ENCODE data around the gene HAGHL. TPM values are rescaled to one million over a fixed set of nuclear protein-coding genes. Genes with fewer than 3 reads are reported as not detected.

Gene HAGHL
- polyA plus RNA-seq, 1 donor = 9.1 TPM

DNA sequence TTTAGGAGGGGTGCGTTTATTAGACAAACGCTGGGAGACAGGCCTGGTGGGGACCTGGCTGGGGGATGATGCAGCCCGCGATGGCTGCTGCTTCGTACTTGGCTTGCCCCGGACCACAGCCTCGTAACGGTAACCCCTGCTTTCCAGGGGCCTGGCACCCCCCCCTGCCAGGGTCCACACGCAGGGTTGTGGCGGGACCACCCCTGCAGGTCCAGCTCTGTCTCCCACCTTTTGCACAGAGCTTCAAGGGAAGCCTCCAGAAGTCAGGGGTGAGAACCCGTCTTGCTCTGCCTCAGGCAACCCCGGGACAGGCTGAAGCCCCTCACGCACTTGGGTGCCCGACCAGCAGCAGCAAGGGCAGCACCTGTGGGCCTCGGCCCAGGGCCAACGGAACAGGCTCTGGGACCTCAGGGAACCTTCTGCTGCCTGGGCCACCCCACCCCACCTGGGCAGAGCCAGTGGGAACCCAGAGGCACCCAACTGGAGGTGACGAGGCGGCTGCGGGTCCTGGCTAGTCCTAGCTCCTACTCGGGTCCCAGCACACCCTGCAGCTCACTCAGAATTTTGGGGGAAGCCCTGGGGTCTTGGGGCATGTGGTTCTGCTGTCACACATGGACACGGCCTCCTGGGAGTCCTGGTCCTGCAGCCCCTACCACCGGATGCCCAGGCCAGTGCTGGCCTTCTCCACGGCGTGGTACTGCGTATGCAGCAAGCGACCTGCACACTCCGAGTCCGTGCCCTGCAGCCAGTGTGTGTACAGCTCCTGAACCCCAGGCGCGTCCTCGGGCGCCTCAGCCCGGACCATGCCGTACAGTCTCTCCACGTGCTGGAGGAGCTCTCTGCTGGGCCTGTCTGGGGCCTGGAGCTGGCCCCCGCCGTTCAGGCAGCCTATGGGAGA, 3.1 kb downstream of the HAGHL start:
- peaks cover 14% of the 10 kb centered on the region for H3K4me1 ChIP-seq (ENCODE audit: control insufficient read depth, insufficient read depth, low read length)
- DNase-seq = no peak
- H3K36me3 ChIP-seq (ENCODE audit: control insufficient read depth, insufficient read depth, low read length) = peaks cover 46% of the 10 kb centered on the region
- H3K27ac ChIP-seq (ENCODE audit: low read length) = no peak overlapping the region
- H3K9me3 ChIP-seq (ENCODE audit: control insufficient read depth, low read depth, low read length) = peaks cover 7% of the 10 kb centered on the region
- H3K27me3 ChIP-seq (ENCODE audit: control insufficient read depth, insufficient read depth, low read length) = peaks cover 21% of the 10 kb centered on the region
- H3K4me3 ChIP-seq (ENCODE audit: low read length) = no peak overlapping the region
- no CpG with 5 or more reads among the region's 37 CpGs for WGBS (ENCODE audit: insufficient coverage, low lambda C conversion rate)

DNA sequence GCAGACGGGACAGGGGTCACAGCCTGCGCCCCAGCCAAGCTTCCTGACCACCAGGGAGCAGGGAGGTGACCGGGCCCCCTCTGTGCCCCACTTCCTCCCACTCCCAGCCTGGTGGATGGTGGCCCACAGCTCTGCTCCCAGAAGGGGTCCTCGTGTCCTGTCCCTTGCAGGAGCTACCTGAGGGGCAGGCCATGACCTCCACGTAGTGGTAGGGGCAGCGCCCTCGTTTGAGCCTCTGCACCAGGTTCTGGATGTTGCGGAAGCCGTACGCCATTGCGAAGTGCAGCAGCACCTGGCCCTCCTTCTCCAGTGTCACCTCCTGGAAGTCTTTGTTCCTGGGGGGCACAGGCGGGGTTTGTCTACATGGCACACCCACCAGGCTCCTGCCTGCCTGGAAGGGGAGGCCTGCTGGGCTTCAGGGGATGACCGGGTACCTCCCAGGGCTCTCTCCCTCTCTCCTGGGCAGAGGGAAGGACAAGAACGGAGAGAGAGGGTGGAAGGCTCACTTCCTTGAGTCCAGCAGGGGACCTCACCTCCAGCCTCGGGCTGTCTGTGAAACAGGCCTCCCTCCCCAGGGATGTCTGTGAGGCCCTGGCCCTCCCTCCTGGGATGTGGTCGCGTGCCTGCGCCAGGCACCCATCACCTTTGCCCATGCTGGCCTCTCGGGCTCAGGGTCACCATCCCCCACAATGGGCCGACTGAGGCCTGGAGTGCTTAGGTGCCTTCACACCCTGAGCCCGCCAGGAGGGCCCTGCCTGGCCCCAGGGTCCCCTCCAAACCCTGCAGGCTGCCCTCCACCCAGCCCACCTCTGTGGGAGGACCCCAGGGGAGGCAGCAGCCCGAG, 4.0 kb downstream of the HAGHL start:
- no CpG with 5 or more reads among the region's 22 CpGs for WGBS (ENCODE audit: insufficient coverage, low lambda C conversion rate)
- Histone ChIP-seq H3K36me3 (ENCODE audit: control insufficient read depth, insufficient read depth, low read length) (peaks cover 53% of the 10 kb centered on the region), H3K4me3 (ENCODE audit: low read length) (no peak overlapping the region)

DNA sequence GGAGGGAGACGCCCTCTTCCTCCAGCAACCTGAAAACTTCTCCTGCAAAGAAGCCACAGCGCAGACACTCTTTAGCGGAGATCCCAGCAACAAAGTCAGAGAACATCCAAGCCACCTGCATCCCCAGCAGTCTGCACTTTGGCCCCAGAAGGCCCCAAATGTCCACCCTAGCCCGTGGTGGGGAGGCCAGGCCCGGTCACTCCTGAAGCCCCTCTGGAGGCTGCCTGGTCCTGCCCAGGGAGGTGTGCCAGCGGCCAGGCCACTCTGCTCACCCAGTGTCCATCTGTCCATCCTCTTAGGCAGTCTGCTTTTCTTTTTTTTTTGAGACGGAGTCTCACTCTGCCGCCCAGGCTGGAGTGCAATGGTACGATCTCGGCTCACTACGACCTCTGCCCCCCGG, 5.4 kb downstream of the HAGHL start:
- Histone ChIP-seq H3K4me3 (ENCODE audit: low read length) (no peak overlapping the region), H3K4me1 (ENCODE audit: control insufficient read depth, insufficient read depth, low read length) (peaks cover 8% of the 10 kb centered on the region), H3K27me3 (ENCODE audit: control insufficient read depth, insufficient read depth, low read length) (peaks cover 6% of the 10 kb centered on the region), H3K9me3 (ENCODE audit: control insufficient read depth, low read depth, low read length) (peaks cover 3% of the 10 kb centered on the region), H3K27ac (ENCODE audit: low read length) (no peak overlapping the region), H3K36me3 (ENCODE audit: control insufficient read depth, insufficient read depth, low read length) (peaks cover 67% of the 10 kb centered on the region)
- no peak for DNase-seq
- WGBS (ENCODE audit: insufficient coverage, low lambda C conversion rate) = no CpG with 5 or more reads among the region's 12 CpGs

More for the DNA sequence above, 4.0 kb downstream of the HAGHL start:
- H3K9me3 ChIP-seq (ENCODE audit: control insufficient read depth, low read depth, low read length) = peaks cover 7% of the 10 kb centered on the region
- DNase-seq = no peak
- H3K27me3 ChIP-seq (ENCODE audit: control insufficient read depth, insufficient read depth, low read length) = peaks cover 17% of the 10 kb centered on the region
- H3K27ac ChIP-seq (ENCODE audit: low read length) = no peak overlapping the region
- peaks cover 14% of the 10 kb centered on the region for H3K4me1 ChIP-seq (ENCODE audit: control insufficient read depth, insufficient read depth, low read length)

DNA sequence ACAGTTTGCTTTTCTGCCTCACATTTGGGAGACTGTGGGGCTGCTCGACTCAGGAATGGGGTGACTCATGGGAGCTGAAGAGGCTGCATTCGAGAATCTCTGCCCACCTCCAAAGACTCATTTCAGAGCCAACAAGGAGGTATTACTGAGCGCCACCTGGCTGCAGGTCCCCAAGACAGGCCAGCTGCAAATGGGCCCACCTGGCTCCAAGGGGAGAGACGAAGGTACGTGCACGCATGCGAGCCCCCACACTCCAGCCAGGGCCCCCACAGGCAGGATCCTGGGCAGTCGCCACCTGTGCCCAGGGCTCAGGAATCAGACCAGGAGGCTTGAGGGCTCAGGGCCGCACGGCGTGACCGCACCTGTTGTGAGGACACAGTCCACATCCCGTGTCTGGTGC, 6.0 kb downstream of the HAGHL start:
- WGBS (ENCODE audit: insufficient coverage, low lambda C conversion rate) = no CpG with 5 or more reads among the region's 13 CpGs
- H3K27ac ChIP-seq (ENCODE audit: low read length) = no peak overlapping the region
- peaks cover 73% of the 10 kb centered on the region for H3K36me3 ChIP-seq (ENCODE audit: control insufficient read depth, insufficient read depth, low read length)
- H3K4me1 ChIP-seq (ENCODE audit: control insufficient read depth, insufficient read depth, low read length) = peaks cover 3% of the 10 kb centered on the region
- H3K27me3 ChIP-seq (ENCODE audit: control insufficient read depth, insufficient read depth, low read length) = peaks cover 3% of the 10 kb centered on the region
- no peak overlapping the region for H3K4me3 ChIP-seq (ENCODE audit: low read length)
- no peak for DNase-seq
- H3K9me3 ChIP-seq (ENCODE audit: control insufficient read depth, low read depth, low read length) = no peaks in the 10 kb centered on the region

DNA sequence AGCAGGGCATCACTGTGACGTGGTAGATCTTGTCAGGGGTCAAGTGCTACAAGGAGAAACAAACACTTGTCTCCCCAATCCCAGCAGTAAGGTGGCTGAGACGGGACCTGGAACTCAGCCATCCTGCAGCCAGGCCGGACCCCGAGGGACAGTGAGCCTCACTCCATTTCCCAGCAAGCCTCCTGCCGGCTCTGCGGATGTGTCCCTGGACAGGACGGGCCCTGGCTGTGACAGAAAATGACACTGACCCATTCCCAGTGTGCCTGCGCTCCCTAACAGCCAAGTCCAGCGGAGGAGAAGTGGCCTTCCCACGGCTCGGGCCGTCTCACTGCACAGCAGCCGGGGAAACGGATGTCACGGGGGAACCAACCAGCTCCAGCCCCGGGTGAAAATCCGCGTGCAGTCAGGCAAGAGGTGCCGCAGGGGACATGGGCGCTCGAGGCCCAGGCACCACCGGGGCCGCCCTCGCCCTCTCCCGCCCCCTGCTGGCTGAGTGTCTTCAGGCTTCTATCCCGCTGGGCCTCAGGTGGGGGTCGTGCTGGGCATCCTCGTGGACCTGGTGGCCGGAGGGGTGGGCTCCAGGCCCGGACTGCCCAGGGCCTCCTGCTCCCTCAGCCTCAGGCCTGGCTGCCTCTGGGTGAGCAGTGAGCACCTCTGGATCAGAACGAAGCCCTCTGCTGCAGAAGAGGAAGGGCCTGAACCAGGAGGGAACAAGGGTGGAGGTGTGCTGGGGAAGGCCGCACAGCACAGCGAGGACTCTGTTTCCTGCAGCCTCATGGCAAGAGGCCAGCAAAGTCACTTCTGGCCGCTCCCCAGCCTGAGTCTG, 6.7 kb downstream of the HAGHL start:
- Histone ChIP-seq H3K27ac (ENCODE audit: low read length) (no peak overlapping the region), H3K4me1 (ENCODE audit: control insufficient read depth, insufficient read depth, low read length) (peaks cover under 1% of the 10 kb centered on the region), H3K36me3 (ENCODE audit: control insufficient read depth, insufficient read depth, low read length) (peaks cover 74% of the 10 kb centered on the region), H3K9me3 (ENCODE audit: control insufficient read depth, low read depth, low read length) (no peaks in the 10 kb centered on the region), H3K4me3 (ENCODE audit: low read length) (no peak overlapping the region), H3K27me3 (ENCODE audit: control insufficient read depth, insufficient read depth, low read length) (peaks cover under 1% of the 10 kb centered on the region)
- DNase-seq = no peak
- WGBS (ENCODE audit: insufficient coverage, low lambda C conversion rate) = no CpG with 5 or more reads among the region's 34 CpGs

DNA sequence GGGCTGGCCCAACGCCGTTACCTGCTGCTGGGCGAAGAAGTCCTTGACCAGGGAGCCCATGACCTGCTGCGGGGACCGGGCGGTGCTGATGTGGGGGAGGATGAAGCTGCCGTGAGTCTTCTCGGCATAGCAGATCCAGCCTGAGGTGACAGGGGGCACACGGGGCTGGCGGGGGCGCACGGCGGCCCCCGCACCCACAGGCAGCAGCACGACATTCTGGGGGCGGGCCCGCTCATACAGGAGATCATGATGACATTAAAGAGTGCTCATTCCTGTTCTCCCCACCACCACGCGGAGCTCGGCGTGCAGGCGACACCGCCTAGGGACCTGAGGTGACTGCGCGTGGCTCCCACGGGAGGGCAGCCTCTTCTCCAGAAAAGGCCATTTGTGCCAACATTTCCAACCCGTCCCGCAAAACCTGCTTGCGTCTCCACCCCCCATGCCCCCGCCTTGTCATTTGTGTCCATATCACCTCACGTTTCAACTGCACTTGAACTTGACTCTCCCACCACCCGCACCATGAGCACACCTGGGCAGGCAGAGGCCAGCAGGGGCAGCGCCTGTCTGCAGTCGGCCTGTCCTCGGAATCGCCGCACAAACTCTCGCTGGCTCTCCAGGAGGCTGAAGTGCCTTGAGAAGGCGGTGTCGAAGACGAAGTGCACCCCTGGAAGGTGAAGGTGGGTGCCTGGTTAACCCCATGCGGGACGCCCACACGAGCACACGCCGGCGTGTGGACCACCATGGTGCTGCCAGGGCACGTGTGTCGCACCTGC, 7.5 kb downstream of the HAGHL start:
- Histone ChIP-seq H3K4me1 (ENCODE audit: control insufficient read depth, insufficient read depth, low read length) (peaks cover under 1% of the 10 kb centered on the region), H3K4me3 (ENCODE audit: low read length) (no peak overlapping the region), H3K27ac (ENCODE audit: low read length) (no peak overlapping the region), H3K9me3 (ENCODE audit: control insufficient read depth, low read depth, low read length) (no peaks in the 10 kb centered on the region), H3K36me3 (ENCODE audit: control insufficient read depth, insufficient read depth, low read length) (peaks cover 77% of the 10 kb centered on the region), H3K27me3 (ENCODE audit: control insufficient read depth, insufficient read depth, low read length) (no peaks in the 10 kb centered on the region)
- no CpG with 5 or more reads among the region's 49 CpGs for WGBS (ENCODE audit: insufficient coverage, low lambda C conversion rate)
- no peak for DNase-seq

DNA sequence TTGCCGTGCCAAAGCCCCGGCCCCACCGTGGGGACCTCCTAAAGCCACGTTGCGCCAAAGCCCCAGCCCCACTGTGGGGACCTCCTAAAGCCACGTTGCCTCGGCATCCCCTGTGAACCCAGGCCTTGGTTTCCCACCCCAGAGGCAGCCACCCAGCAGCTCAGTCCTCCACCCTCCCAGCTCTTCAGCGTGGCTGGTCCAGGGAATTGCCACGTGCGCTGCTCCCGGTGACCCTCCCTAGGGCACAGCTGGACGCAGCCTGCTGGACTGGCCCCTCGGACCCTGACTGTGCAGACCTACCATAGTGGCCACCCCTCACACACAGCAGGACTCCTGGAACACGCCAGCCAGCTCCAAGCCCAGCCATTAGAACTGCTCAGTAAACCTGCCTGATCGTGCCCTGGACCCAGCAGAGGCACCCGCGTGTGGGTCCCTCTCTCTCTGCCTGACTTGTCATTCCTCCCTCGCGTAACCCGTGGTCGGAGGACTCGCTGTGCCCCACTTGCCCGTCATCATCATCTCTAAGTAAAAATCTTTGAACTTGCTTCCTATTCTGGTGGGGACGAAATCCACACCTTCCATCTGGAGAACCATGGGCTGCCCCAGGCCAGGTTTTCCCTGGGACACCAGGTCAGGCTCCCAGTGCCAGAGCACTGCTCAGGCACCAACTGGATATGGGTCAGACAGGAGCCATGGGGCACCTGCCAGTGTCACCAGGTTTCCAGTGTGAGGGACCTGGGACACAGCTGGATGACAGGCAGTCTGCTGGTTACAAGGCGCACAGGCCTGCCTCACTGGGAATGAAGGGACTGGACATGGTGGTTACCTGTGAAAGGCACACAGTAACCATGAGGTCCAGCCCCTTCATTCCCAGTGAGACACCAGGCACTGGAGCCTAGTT, 8.3 kb downstream of the HAGHL start:
- DNase-seq = no peak
- Histone ChIP-seq H3K9me3 (ENCODE audit: control insufficient read depth, low read depth, low read length) (no peaks in the 10 kb centered on the region), H3K36me3 (ENCODE audit: control insufficient read depth, insufficient read depth, low read length) (peaks cover 70% of the 10 kb centered on the region), H3K4me3 (ENCODE audit: low read length) (no peak overlapping the region), H3K27ac (ENCODE audit: low read length) (no peak overlapping the region), H3K4me1 (ENCODE audit: control insufficient read depth, insufficient read depth, low read length) (peaks cover 9% of the 10 kb centered on the region), H3K27me3 (ENCODE audit: control insufficient read depth, insufficient read depth, low read length) (no peaks in the 10 kb centered on the region)
- no CpG with 5 or more reads among the region's 25 CpGs for WGBS (ENCODE audit: insufficient coverage, low lambda C conversion rate)

DNA sequence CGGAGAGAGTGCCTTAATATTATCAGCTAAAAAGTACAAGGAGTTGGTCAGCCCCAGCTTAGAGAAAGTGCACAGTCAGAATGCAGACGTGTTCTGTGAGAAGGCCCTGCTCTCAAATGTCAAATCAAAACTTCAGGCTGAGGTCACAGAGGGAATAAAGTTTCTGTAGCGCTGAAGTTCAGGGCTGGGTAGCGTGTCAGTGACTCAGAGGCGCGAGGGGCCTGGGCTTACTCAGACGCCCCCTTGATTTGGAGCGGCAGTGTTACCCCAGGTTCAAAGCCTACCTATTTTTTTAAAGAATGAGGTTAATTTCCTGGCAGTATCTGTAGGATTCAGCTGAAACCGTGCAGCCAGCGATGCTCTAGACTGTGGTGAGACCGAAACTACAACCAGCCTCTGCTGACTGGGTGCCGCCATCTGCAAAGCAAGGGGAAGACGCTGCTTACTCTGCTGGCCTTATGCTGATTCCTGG, 9.1 kb downstream of the HAGHL start:
- no CpG with 5 or more reads among the region's 13 CpGs for WGBS (ENCODE audit: insufficient coverage, low lambda C conversion rate)
- H3K4me3 ChIP-seq (ENCODE audit: low read length) = no peak overlapping the region
- H3K4me1 ChIP-seq (ENCODE audit: control insufficient read depth, insufficient read depth, low read length) = peaks cover 10% of the 10 kb centered on the region
- no peak overlapping the region for H3K27ac ChIP-seq (ENCODE audit: low read length)
- no peaks in the 10 kb centered on the region for H3K27me3 ChIP-seq (ENCODE audit: control insufficient read depth, insufficient read depth, low read length)
- H3K36me3 ChIP-seq (ENCODE audit: control insufficient read depth, insufficient read depth, low read length) = peaks cover 63% of the 10 kb centered on the region
- H3K9me3 ChIP-seq (ENCODE audit: control insufficient read depth, low read depth, low read length) = no peaks in the 10 kb centered on the region
- DNase-seq = no peak

Data from large intestine (tissue), 3 donors.